HG03095 (cell line): ENCODE data around the gene LIN28A.

ENCODE experiments used
- ATAC-seq: cut with Tn5 transposase; IDR thresholded peaks from one replicate; pipeline ENCODE4 v1.9.1; 2021; ENCODE audit warnings: moderate library complexity; ENCODE audit not compliant: unreplicated experiment

LIN28A gene

GRCh38 chr1:26431979-26432695, 21.5 kb downstream of the LIN28A start, which contains the start of gene DHDDS:
TSS of gene DHDDS (plus strand) at chr1:26432321. CDS start at chr1:26432946, 625 bp downstream.
- ATAC-seq, result peak; percentile 84

- no peak for ATAC-seq
Measured at GRCh38 chr1:26432793-26433192, 22.2 kb downstream of the LIN28A start.

GRCh38 chr1:26434161-26434752, 23.6 kb downstream of the LIN28A start:
- ATAC-seq, result no peak

GRCh38 chr1:26438041-26438440, 27.4 kb downstream of the LIN28A start:
- ATAC-seq, result no peak

- ATAC-seq, result no peak
Measured at GRCh38 chr1:26440259-26440658, 29.6 kb downstream of the LIN28A start.

GRCh38 chr1:26449868-26450267, 39.3 kb downstream of the LIN28A start:
- no peak for ATAC-seq

- no peak for ATAC-seq
Measured at GRCh38 chr1:26450908-26451307, 40.3 kb downstream of the LIN28A start.

- ATAC-seq, result no peak
Measured at GRCh38 chr1:26452459-26453183, 42.0 kb downstream of the LIN28A start.

GRCh38 chr1:26459148-26459547, 48.5 kb downstream of the LIN28A start:
- no peak for ATAC-seq

- no peak for ATAC-seq
Measured at GRCh38 chr1:26459573-26460031, 49.0 kb downstream of the LIN28A start.

GRCh38 chr1:26468911-26469310, 58.3 kb downstream of the LIN28A start:
- no peak for ATAC-seq

- no peak for ATAC-seq
Measured at GRCh38 chr1:26469558-26469957, 58.9 kb downstream of the LIN28A start.

GRCh38 chr1:26470878-26471497, 60.4 kb downstream of the LIN28A start:
- ATAC-seq, result no peak

GRCh38 chr1:26471498-26472319, 61.1 kb downstream of the LIN28A start:
- peak; percentile 5 for ATAC-seq

GRCh38 chr1:26472320-26472900, 61.8 kb downstream of the LIN28A start, which contains the start of gene HMGN2:
TSS of gene HMGN2 (plus strand) at chr1:26472440. CDS start at chr1:26472613, 173 bp downstream.
- peak; percentile 40 for ATAC-seq

- ATAC-seq, result peak; percentile 69
Measured at GRCh38 chr1:26472901-26473845, 62.6 kb downstream of the LIN28A start.

- ATAC-seq, result no peak
Measured at GRCh38 chr1:26474818-26475217, 64.2 kb downstream of the LIN28A start.

GRCh38 chr1:26475989-26476388, 65.4 kb downstream of the LIN28A start:
- no peak for ATAC-seq

- ATAC-seq, result no peak
Measured at GRCh38 chr1:26476958-26477357, 66.3 kb downstream of the LIN28A start.
